WTC11 (cell line): ENCODE measurements around the gene TTLL11. TPM values are rescaled to one million over a fixed set of nuclear protein-coding genes. Genes with fewer than 3 reads are reported as not detected.

Source experiments
- ATAC-seq: fragments of 200-7000 bp; cut with Tn5 transposase; 2 replicates; pipeline ENCODE4 v1.10.0; 2021; ENCODE audit warnings: mild to moderate bottlenecking, moderate library complexity
- CTCF ChIA-PET: fragments of 300-600 bp; sonication (Branson Sonifier 250); formaldehyde crosslinking; loops from one replicate; lab custom pipeline; 2021; ENCODE audit warnings: antibody characterized with exemption; lab: Charles Lee
- POLR2A ChIA-PET: fragments of 350-600 bp; sonication (Branson Sonifier 250); formaldehyde crosslinking; loops from one replicate; lab custom pipeline; 2021; ENCODE audit warnings: antibody characterized with exemption; lab: Charles Lee
- DNase-seq: peaks from one replicate; pipeline ENCODE4 v3.0.0; 2021; ENCODE audit warnings: low spot score
- H3K27ac Mint-ChIP-seq: 2 replicates; pipeline ENCODE4 v1.8.0; 2021; ENCODE audit warnings: mixed read lengths
- H3K27me3 Mint-ChIP-seq: 2 replicates; pipeline ENCODE4 v1.8.0; 2021; ENCODE audit warnings: low read depth, mild to moderate bottlenecking, moderate library complexity, mixed read lengths
- H3K36me3 Mint-ChIP-seq: 2 replicates; pipeline ENCODE4 v1.8.0; 2021; ENCODE audit warnings: mixed read lengths
- H3K4me1 Mint-ChIP-seq: 2 replicates; pipeline ENCODE4 v1.8.0; 2022; ENCODE audit warnings: mixed read lengths
- H3K4me3 Mint-ChIP-seq: 2 replicates; pipeline ENCODE4 v1.8.0; 2021; ENCODE audit warnings: mild to moderate bottlenecking, moderate library complexity, mixed read lengths
- H3K9me3 Mint-ChIP-seq: 2 replicates; pipeline ENCODE4 v1.8.0; 2021; ENCODE audit warnings: mixed read lengths
- AFF4 ChIP-seq: sonication (generic); formaldehyde crosslinking; IDR thresholded peaks from 2 replicates; pipeline ENCODE4 v1.8.1; 2023; ENCODE audit warnings: mild to moderate bottlenecking, missing genetic modification reagents, borderline replicate concordance
- ARID4B ChIP-seq: sonication (generic); formaldehyde crosslinking; IDR thresholded peaks from 2 replicates; pipeline ENCODE4 v1.8.0; 2023; ENCODE audit warnings: missing genetic modification reagents, mild to moderate bottlenecking, borderline replicate concordance
- ATF1 ChIP-seq: sonication (generic); formaldehyde crosslinking; IDR thresholded peaks from 2 replicates; pipeline ENCODE4 v1.8.1; 2023; ENCODE audit warnings: mild to moderate bottlenecking, moderate library complexity, missing genetic modification reagents
- ATF2 ChIP-seq: sonication (generic); formaldehyde crosslinking; IDR thresholded peaks from 2 replicates; pipeline ENCODE4 v1.8.1; 2022; ENCODE audit warnings: low read depth, missing genetic modification reagents, borderline replicate concordance
- CBFB ChIP-seq: sonication (generic); formaldehyde crosslinking; IDR thresholded peaks from 2 replicates; pipeline ENCODE4 v1.8.1; 2022; ENCODE audit warnings: mild to moderate bottlenecking, low read depth, missing genetic modification reagents
- ETV6 ChIP-seq: sonication (generic); formaldehyde crosslinking; IDR thresholded peaks from 2 replicates; pipeline ENCODE4 v1.8.1; 2022; ENCODE audit warnings: mild to moderate bottlenecking, missing genetic modification reagents
- FOXP4 ChIP-seq: sonication (generic); formaldehyde crosslinking; IDR thresholded peaks from 2 replicates; pipeline ENCODE4 v1.8.0; 2022; ENCODE audit warnings: mild to moderate bottlenecking, missing genetic modification reagents
- IRF2 ChIP-seq: sonication (generic); formaldehyde crosslinking; IDR thresholded peaks from 2 replicates; pipeline ENCODE4 v1.8.0; 2022; ENCODE audit warnings: low read depth, missing genetic modification reagents, borderline replicate concordance
- JUN ChIP-seq: sonication (generic); formaldehyde crosslinking; IDR thresholded peaks from 2 replicates; pipeline ENCODE4 v1.8.0; 2023; ENCODE audit warnings: mild to moderate bottlenecking, missing genetic modification reagents
- NFE2L1 ChIP-seq: sonication (generic); formaldehyde crosslinking; IDR thresholded peaks from 2 replicates; pipeline ENCODE4 v1.8.1; 2023; ENCODE audit warnings: missing genetic modification reagents
- NFYB ChIP-seq: sonication (generic); formaldehyde crosslinking; conservative IDR thresholded peaks from 2 replicates; pipeline ENCODE4 v1.8.0; 2022; ENCODE audit warnings: low read depth, missing genetic modification reagents
- NR2C2 ChIP-seq: sonication (generic); formaldehyde crosslinking; IDR thresholded peaks from 2 replicates; pipeline ENCODE4 v1.8.0; 2022; ENCODE audit warnings: mild to moderate bottlenecking, missing genetic modification reagents
- PRRX2 ChIP-seq: fragments of 250-450 bp; sonication (Bioruptor Pico); IDR thresholded peaks from 2 replicates; pipeline ENCODE4 v1.8.0; 2021; ENCODE audit warnings: mild to moderate bottlenecking
- RELA ChIP-seq: sonication (generic); formaldehyde crosslinking; IDR thresholded peaks from 2 replicates; pipeline ENCODE4 v1.8.1; 2022; ENCODE audit warnings: missing genetic modification reagents, mild to moderate bottlenecking, borderline replicate concordance
- USF2 ChIP-seq: sonication (generic); formaldehyde crosslinking; IDR thresholded peaks from 2 replicates; pipeline ENCODE4 v1.8.1; 2023; ENCODE audit warnings: mild to moderate bottlenecking, missing genetic modification reagents, moderate library complexity
- ZNF232 ChIP-seq: sonication (generic); formaldehyde crosslinking; IDR thresholded peaks from 2 replicates; pipeline ENCODE4 v1.8.0; 2022; ENCODE audit warnings: mild to moderate bottlenecking, missing genetic modification reagents
- ZNF281 ChIP-seq: sonication (generic); formaldehyde crosslinking; IDR thresholded peaks from 2 replicates; pipeline ENCODE4 v1.8.0; 2023; ENCODE audit warnings: mild to moderate bottlenecking, missing genetic modification reagents
- ZNF671 ChIP-seq: fragments of 250-450 bp; sonication (Bioruptor Pico); IDR thresholded peaks from 2 replicates; pipeline ENCODE4 v1.8.0; 2021; ENCODE audit warnings: mild to moderate bottlenecking
- total RNA-seq: library from RNA; stranded (reverse); gene quantifications from 3 replicates; pipeline ENCODE4 v1.2.3, GENCODE V29; 2021

Gene TTLL11
- total RNA-seq, 1 experiment from 2014 or later, result 1.1 TPM

- TF ChIP-seq ATF1 (no peak), NR2C2 (CRISPR knock-in tag) (no peak), CBFB (CRISPR knock-in tag) (no peak), PRRX2 (CRISPR knock-in tag) (no peak), ATF2 (CRISPR knock-in tag) (no peak), AFF4 (no peak), JUN (CRISPR knock-in tag) (no peak), ZNF281 (CRISPR knock-in tag) (no peak)
These were observed 203.0 kb downstream of the TTLL11 start (continued) for GRCh38 chr9:121889990-121890563.

- no peaks in the 10 kb centered on the region for H3K9me3 Mint-ChIP-seq
- DNase-seq (no peak), ATAC-seq (no peak)
- H3K27ac Mint-ChIP-seq, result no peak overlapping the region
- POLR2A ChIA-PET, result no interaction called here
- no peak overlapping the region for H3K4me3 Mint-ChIP-seq
- CTCF ChIA-PET, result interaction anchor here (1.4 to 2.2 kb wide), 2 partner anchors 42 to 104 kb away, joined by 3 to 11 read pairs; no protein-coding TSS in a partner anchor
- no peaks in the 10 kb centered on the region for H3K36me3 Mint-ChIP-seq
- no peaks in the 10 kb centered on the region for H3K27me3 Mint-ChIP-seq
- peaks cover 30% of the 10 kb centered on the region for H3K4me1 Mint-ChIP-seq
- TF ChIP-seq USF2 (CRISPR knock-in tag) (no peak), NFE2L1 (CRISPR knock-in tag) (no peak), NFYB (CRISPR knock-in tag) (no peak), RELA (CRISPR knock-in tag) (no peak), ZNF232 (CRISPR knock-in tag) (no peak), ARID4B (no peak), ZNF671 (no peak), ETV6 (no peak), FOXP4 (CRISPR knock-in tag) (no peak), IRF2 (no peak)
These were observed 204.7 kb downstream of the TTLL11 start for GRCh38 chr9:121888438-121888775.
